H1 (cell line): Measurements from ENCODE around the gene MYO1D. TPM values are rescaled to one million over a fixed set of nuclear protein-coding genes. Genes with fewer than 3 reads are reported as not detected.

Source experiments
- CTCF ChIA-PET: fragments of 300-600 bp; sonication (Branson Sonifier 250); formaldehyde crosslinking; loops from one replicate; lab custom pipeline; 2021; ENCODE audit not compliant: partially characterized antibody; lab: Charles Lee
- POLR2A ChIA-PET: fragments of 300-600 bp; sonication (Branson Sonifier 250); formaldehyde crosslinking; loops from one replicate; lab custom pipeline; 2021; ENCODE audit warnings: inconsistent platforms; ENCODE audit not compliant: partially characterized antibody; lab: Charles Lee
- DNase-seq, 2 experiments: peaks; one replicate each; pipeline versions ENCODE4 v3.0.0 to v3.0.0-alpha.2; 2010 to 2022; ENCODE audit warnings: low spot score in 2 of 2, low read depth in 1 of 2, mixed read lengths in 1 of 2
- FAIRE-seq: peaks from 2 replicates; lab custom pipeline; 2011; peaks lifted over from hg19 to GRCh38; lab: Jason Lieb, UNC
- H2AFZ ChIP-seq: 2 replicates; pipeline ENCODE4 v1.8.1; 2012; ENCODE audit warnings: low read length, inconsistent platforms
- H2AK5ac ChIP-seq: 2 replicates; pipeline ENCODE4 v1.6.1; 2013; ENCODE audit warnings: low read depth, low read length
- H2BK120ac ChIP-seq: replicated peaks from 2 replicates; pipeline ENCODE3; 2013; ENCODE audit warnings: low read depth, low read length, inconsistent platforms
- H2BK12ac ChIP-seq: 2 replicates; pipeline ENCODE4 v1.6.1; 2013; ENCODE audit warnings: low read depth, low read length
- H2BK15ac ChIP-seq: 2 replicates; pipeline ENCODE4 v1.6.1; 2013; ENCODE audit warnings: low read length
- H2BK20ac ChIP-seq: 2 replicates; pipeline ENCODE4 v1.6.1; 2013; ENCODE audit warnings: low read length
- H2BK5ac ChIP-seq: 2 replicates; pipeline ENCODE4 v1.6.1; 2013; ENCODE audit warnings: low read depth, low read length
- H3K14ac ChIP-seq: 2 replicates; pipeline ENCODE4 v1.6.1; 2013; ENCODE audit warnings: inconsistent platforms; ENCODE audit not compliant: insufficient read length
- H3K18ac ChIP-seq: 2 replicates; pipeline ENCODE4 v1.6.1; 2013; ENCODE audit warnings: low read length; ENCODE audit errors: extremely low read depth
- H3K23ac ChIP-seq: 2 replicates; pipeline ENCODE4 v1.6.1; 2013; ENCODE audit warnings: inconsistent platforms; ENCODE audit not compliant: insufficient read length
- H3K23me2 ChIP-seq: 2 replicates; pipeline ENCODE4 v1.6.1; 2013; ENCODE audit warnings: low read depth, low read length
- H3K27ac ChIP-seq: 2 replicates; pipeline ENCODE4 v1.6.1; 2011; ENCODE audit warnings: low read depth, low read length, inconsistent platforms
- H3K27me3 ChIP-seq, 4 experiments: replicated peaks in 1 of 4; 1 replicate in 1 of 4; 2 replicates in 3 of 4; pipeline versions ENCODE4 v1.6.1 to v1.8.1; 2011 to 2013; ENCODE audit warnings: low read length in 3 of 4, mild to moderate bottlenecking in 3 of 4, inconsistent platforms in 2 of 4, mixed read lengths in 2 of 4, moderate library complexity in 1 of 4; ENCODE audit not compliant: control insufficient read depth in 3 of 4, insufficient read depth in 3 of 4; ENCODE audit errors: extremely low read depth in 1 of 4
- H3K36me3 ChIP-seq, 4 experiments: 2 replicates each; pipeline versions ENCODE4 v1.6.1 to v1.8.1; 2011 to 2013; ENCODE audit warnings: mild to moderate bottlenecking in 4 of 4, low read length in 3 of 4, moderate library complexity in 2 of 4, control low read depth in 1 of 4, inconsistent platforms in 1 of 4; ENCODE audit not compliant: insufficient read depth in 4 of 4, control insufficient read depth in 2 of 4
- H3K4ac ChIP-seq: replicated peaks from 2 replicates; pipeline ENCODE3; 2013; ENCODE audit warnings: low read length, low read depth, mixed read lengths, inconsistent platforms; ENCODE audit not compliant: insufficient read length
- H3K4me1 ChIP-seq, 4 experiments: replicated peaks in 1 of 4; 1 replicate in 1 of 4; 2 replicates in 3 of 4; pipeline versions ENCODE4 v1.6.1 to v1.8.1; 2011 to 2013; ENCODE audit warnings: low read length in 3 of 4, inconsistent platforms in 2 of 4, mixed read lengths in 1 of 4; ENCODE audit not compliant: insufficient read depth in 4 of 4, control insufficient read depth in 3 of 4
- H3K4me2 ChIP-seq, 2 experiments: 2 replicates each; pipeline versions ENCODE4 v1.6.1 to v1.8.1; 2011 to 2013; ENCODE audit warnings: low read depth in 2 of 2, low read length in 2 of 2, control low read depth in 1 of 2, inconsistent platforms in 1 of 2, mild to moderate bottlenecking in 1 of 2; ENCODE audit not compliant: insufficient read depth in 1 of 2
- H3K4me3 ChIP-seq, 4 experiments: fragments of 200-600, 300-600 bp in 1 of 4; sonication (generic), shearing (Covaris generic), sonication (Bioruptor Twin) in 1 of 4; 2 replicates each; pipeline versions ENCODE4 v1.5.1 to v1.8.1; 2011 to 2016; ENCODE audit warnings: low read length in 4 of 4, low read depth in 3 of 4, control low read depth in 2 of 4, inconsistent platforms in 2 of 4, mild to moderate bottlenecking in 2 of 4, mixed read lengths in 1 of 4, moderate library complexity in 1 of 4; ENCODE audit not compliant: insufficient read depth in 2 of 4; ENCODE audit errors: extremely low read depth in 1 of 4
- H3K56ac ChIP-seq: replicated peaks from 2 replicates; pipeline ENCODE3; 2013; ENCODE audit warnings: low read depth, mild to moderate bottlenecking, mixed read lengths, low read length, inconsistent platforms; ENCODE audit not compliant: insufficient read length
- H3K79me1 ChIP-seq: 2 replicates; pipeline ENCODE4 v1.6.1; 2013; ENCODE audit warnings: low read depth, low read length, control low read depth
- H3K79me2 ChIP-seq, 2 experiments: 2 replicates each; pipeline versions ENCODE4 v1.6.1 to v1.8.1; 2012 to 2013; ENCODE audit warnings: low read length in 2 of 2, mild to moderate bottlenecking in 2 of 2, inconsistent platforms in 1 of 2; ENCODE audit not compliant: insufficient read depth in 2 of 2, control insufficient read depth in 1 of 2
- H3K9ac ChIP-seq, 4 experiments: replicated peaks in 1 of 4; 1 replicate in 1 of 4; 2 replicates in 3 of 4; pipeline versions ENCODE4 v1.6.1 to v1.8.1; 2011 to 2013; ENCODE audit warnings: low read depth in 3 of 4, low read length in 3 of 4, control low read depth in 2 of 4, mild to moderate bottlenecking in 2 of 4, moderate library complexity in 2 of 4, inconsistent platforms in 1 of 4; ENCODE audit errors: extremely low read depth in 1 of 4
- H3K9me3 ChIP-seq, 2 experiments: 2 replicates each; pipeline versions ENCODE4 v1.6.1 to v1.8.1; 2012 to 2013; ENCODE audit warnings: mild to moderate bottlenecking in 2 of 2, moderate library complexity in 2 of 2, control low read depth in 1 of 2, inconsistent platforms in 1 of 2, low read depth in 1 of 2, low read length in 1 of 2, mixed read lengths in 1 of 2; ENCODE audit not compliant: insufficient read depth in 2 of 2
- H4K20me1 ChIP-seq, 2 experiments: replicated peaks in 1 of 2; 2 replicates each; pipeline versions ENCODE3 to v1.8.1; 2011 to 2013; ENCODE audit warnings: inconsistent platforms in 2 of 2, low read length in 2 of 2, mild to moderate bottlenecking in 1 of 2; ENCODE audit not compliant: insufficient read depth in 2 of 2, control insufficient read depth in 1 of 2
- H4K5ac ChIP-seq: 2 replicates; pipeline ENCODE4 v1.6.1; 2013; ENCODE audit warnings: low read length, low read depth, mixed read lengths, inconsistent platforms; ENCODE audit not compliant: insufficient read length
- H4K8ac ChIP-seq: 2 replicates; pipeline ENCODE4 v1.8.0; 2013; ENCODE audit warnings: mild to moderate bottlenecking, moderate library complexity, low read length, inconsistent platforms; ENCODE audit not compliant: insufficient read depth; ENCODE audit errors: extremely low read depth
- H4K91ac ChIP-seq: replicated peaks from 2 replicates; pipeline ENCODE3; 2013; ENCODE audit warnings: low read length, mixed read lengths, inconsistent platforms; ENCODE audit not compliant: insufficient read length
- CEBPB ChIP-seq: IDR thresholded peaks from 2 replicates; pipeline ENCODE4 v1.6.1; 2012; ENCODE audit warnings: low read depth, low read length
- RAD21 ChIP-seq, 2 experiments: IDR thresholded peaks in 1 of 2; conservative IDR thresholded peaks in 1 of 2; 2 replicates each; pipeline ENCODE4 v1.6.1; 2011; ENCODE audit warnings: low read depth in 2 of 2, low read length in 2 of 2, improper control_type of control experiment in 1 of 2, inconsistent platforms in 1 of 2, mild to moderate bottlenecking in 1 of 2, moderate library complexity in 1 of 2
- WGBS, 2 experiments: shearing (Covaris generic) in 1 of 2; methylation state at CpG; one replicate each; pipeline versions ENCODE4 v1.1.6 to v1.1.7; 2013 to 2015; ENCODE audit warnings: low lambda C conversion rate in 2 of 2, mixed read lengths in 2 of 2, inconsistent platforms in 1 of 2, low coverage in 1 of 2, missing lambda C conversion rate in 1 of 2; ENCODE audit not compliant: insufficient replicate concordance in 2 of 2, insufficient coverage in 1 of 2, insufficient read length in 1 of 2; ENCODE audit errors: extremely low coverage in 1 of 2, missing lambda C conversion rate in 1 of 2; 5-methylcytosine and 5-hydroxymethylcytosine counted together
- polyA plus RNA-seq, 7 experiments: library from polyadenylated mRNA; depleted of rRNA in 3 of 7; stranded (reverse) in 5 of 7; unstranded in 2 of 7; fragments of >200 nt in 5 of 7; fragments of 200-250 nt in 2 of 7; gene quantifications; 1 replicate in 5 of 7; 2 replicates in 1 of 7; 4 replicates in 1 of 7; pipeline versions ENCODE4 v1.2.1 to v1.2.3, GENCODE V29; 2011 to 2013; ENCODE audit warnings: missing spikeins in 2 of 7, mixed read lengths in 2 of 7
- total RNA-seq: library from RNA; stranded (reverse); fragmentation: NEBNext Ultra II Directional; extraction: Animal tissue kit (Norgen Biotek cat#: 25700); gene quantifications from 2 replicates; pipeline ENCODE4 v1.2.1, GENCODE V29; 2021

MYO1D gene
- total and polyA plus RNA-seq, 2 of the 8 experiments (the other 6 are each of a cell fraction or from before 2014, with no cell fraction given), result 6.5 to 25.4 TPM

- Histone ChIP-seq H3K4ac (no peak overlapping the region), H4K20me1 (no peaks in the 10 kb centered on the region), H2AK5ac (no peak overlapping the region), H2BK20ac (no peak overlapping the region), H2BK5ac (no peak overlapping the region), H3K4me2 (no peak overlapping the region), H3K23ac (no peak overlapping the region), H3K23me2 (peaks cover 3% of the 10 kb centered on the region; the same call in 1 of the 2 replicates), H3K56ac (no peak overlapping the region), H2BK12ac (no peak overlapping the region), H3K14ac (no peak overlapping the region), H2BK120ac (no peak overlapping the region), H3K79me1 (no peaks in the 10 kb centered on the region), H3K18ac (no peak overlapping the region), H3K27me3 (peaks cover 0 to 1% (median 0%) of the 10 kb centered on the region in 4 experiments; a peak in 3 of 7 replicates), H4K8ac (no peak overlapping the region), H4K5ac (no peak overlapping the region), H3K79me2 (no peaks in the 10 kb centered on the region), H4K91ac (no peak overlapping the region), H3K4me3 (no peak overlapping the region), H3K4me1 (peaks cover 11 to 24% (median 13%) of the 10 kb centered on the region in 4 experiments; a peak in 6 of 7 replicates), H2BK15ac (no peak overlapping the region), H2AFZ (no peak overlapping the region), H3K27ac (no peak overlapping the region), H3K9me3 (no peaks in the 10 kb centered on the region), H3K36me3 (no peaks in the 10 kb centered on the region), H3K9ac (no peak overlapping the region)
- DNase-seq, result no peak
- TF ChIP-seq RAD21 (IDR thresholded peaks at IDR 0.05 in 1 of 2, conservative IDR thresholded peaks at IDR 0.05 in 1 of 2; ENCODE audit: low read depth in 2 of 2, low read length in 2 of 2), result no peak
- TF ChIP-seq CEBPB, result peak; percentile 19; the same call in 1 of the 2 replicates
- FAIRE-seq, result no peak
- POLR2A ChIA-PET, result no interaction called here
- WGBS, 2 experiments, result 84% methylated on average over 4 of the region's 4 CpGs; no CpG with 5 or more reads in 1 of the 2 experiments
- CTCF ChIA-PET, result no interaction called here
Observed at GRCh38 chr17:32514606-32515005, 362.3 kb downstream of the MYO1D start.
